Measurements from ENCODE around the gene CALCOCO1. TPM values are rescaled to one million over a fixed set of nuclear protein-coding genes. Genes with fewer than 3 reads are reported as not detected.

The CALCOCO1 gene
- total and polyA plus RNA-seq, 2 of the 8 experiments (the other 6 are each of a cell fraction or from before 2014, with no cell fraction given), result 20.3 to 39.3 TPM

DNA sequence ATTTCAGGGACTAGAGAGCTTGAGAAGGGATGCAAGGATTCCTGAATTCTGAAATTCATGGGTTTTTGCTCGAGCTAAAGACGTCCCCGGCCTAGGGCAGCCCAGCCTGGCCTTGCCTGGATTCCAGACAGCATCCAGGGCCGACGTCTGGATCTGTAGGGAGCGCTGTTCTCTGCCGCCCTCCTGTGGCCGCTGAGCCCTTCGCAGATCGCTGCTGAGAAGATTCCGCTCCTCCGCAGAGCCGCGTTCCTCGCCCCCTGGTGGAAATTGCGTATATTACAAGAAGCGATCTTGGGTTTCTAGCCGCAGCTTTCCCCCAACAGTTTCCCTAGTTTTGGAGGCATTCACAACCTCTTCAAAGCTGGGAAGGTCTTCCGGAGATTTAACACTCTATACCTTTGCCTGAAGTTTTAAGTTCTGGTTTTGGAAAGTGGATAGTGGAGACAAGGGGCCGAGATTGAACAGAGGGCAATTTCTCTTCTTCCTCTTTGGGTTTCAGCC is 19.4 kb upstream of the CALCOCO1 start (continued):
- TF ChIP-seq HDAC6 (IDR thresholded peaks at IDR 0.05; ENCODE audit: low read depth, low read length) (no peak), TEAD4 (IDR thresholded peaks at IDR 0.05; ENCODE audit: low read depth, low read length) (peak; percentile 78), EZH2 (IDR thresholded peaks at IDR 0.05; ENCODE audit: low read depth, low read length, severe bottlenecking) (no peak), POLR2AphosphoS5 (IDR thresholded peaks at IDR 0.05; ENCODE audit: low read depth, low read length) (no peak), RNF2 (IDR thresholded peaks at IDR 0.05; ENCODE audit: borderline replicate concordance, low read depth, low read length, missing control alignments, poor library complexity, severe bottlenecking) (no peak), ZNF274 (IDR thresholded peaks at IDR 0.05; ENCODE audit: borderline replicate concordance, extremely low read depth, low read length) (no peak), HDAC2 (IDR thresholded peaks at IDR 0.05; ENCODE audit: borderline replicate concordance in 1 of 2, low read depth in 2 of 2, low read length in 2 of 2) (no peak), SUZ12 (IDR thresholded peaks at IDR 0.05; ENCODE audit: low read length) (no peak), CHD1 (IDR thresholded peaks at IDR 0.05; ENCODE audit: low read depth, low read length) (no peak), SP2 (IDR thresholded peaks at IDR 0.05; ENCODE audit: low read length) (no peak), CTBP2 (IDR thresholded peaks at IDR 0.05; ENCODE audit: borderline replicate concordance, insufficient read depth, insufficient read length, low read length) (no peak), RFX5 (IDR thresholded peaks at IDR 0.05; ENCODE audit: borderline replicate concordance, low read depth, low read length) (no peak), JUND (IDR thresholded peaks at IDR 0.05; ENCODE audit: low read length) (peak; percentile 58; the same call in 1 of the 2 replicates), MAFK (IDR thresholded peaks at IDR 0.05; ENCODE audit: low read depth, low read length) (no peak), KDM5A (IDR thresholded peaks at IDR 0.05; ENCODE audit: low read length) (no peak), NRF1 (IDR thresholded peaks at IDR 0.05; ENCODE audit: low read depth, low read length) (no peak), ATF3 (IDR thresholded peaks at IDR 0.05; ENCODE audit: insufficient read depth, low read depth, low read length) (peak; percentile 61; the same call in 1 of the 2 replicates), TBP (IDR thresholded peaks at IDR 0.05; ENCODE audit: low read depth, low read length) (peak; percentile 16; the same call in 1 of the 2 replicates), TAF7 (optimal IDR thresholded peaks at IDR 0.05; ENCODE audit: borderline replicate concordance, low read depth, low read length) (peak; percentile 85), JUN (IDR thresholded peaks at IDR 0.05; ENCODE audit: low read depth, low read length) (no peak)
